SK-N-SH treated with all-trans-retinoic acid at 6 μM for 48 hours (cell line): ENCODE measurements around the gene IQCH.

Experiments used
- ATAC-seq: fragments of 200-7000 bp; cut with Tn5 transposase; 3 replicates; pipeline ENCODE4 v1.9.1; 2020; ENCODE audit warnings: mild to moderate bottlenecking, moderate library complexity
- ARNTL ChIP-seq: fragments of 450-650 bp; formaldehyde crosslinking; IDR thresholded peaks from 2 replicates; pipeline ENCODE4 v1.5.0; 2020; ENCODE audit warnings: low read depth, mild to moderate bottlenecking, moderate library complexity, borderline replicate concordance
- BACH2 ChIP-seq: fragments of 250-450 bp; sonication (Bioruptor Pico); IDR thresholded peaks from 2 replicates; pipeline ENCODE4 v1.9.0; 2021; ENCODE audit warnings: mild to moderate bottlenecking, borderline replicate concordance
- CSDC2 ChIP-seq: fragments of 250-450 bp; sonication (Bioruptor Pico); IDR thresholded peaks from 2 replicates; pipeline ENCODE4 v1.5.0; 2020; ENCODE audit warnings: mild to moderate bottlenecking, moderate library complexity
- ESRRG ChIP-seq: fragments of 250-450 bp; sonication (Bioruptor Pico); IDR thresholded peaks from 2 replicates; pipeline ENCODE4 v1.6.1; 2021; ENCODE audit warnings: mild to moderate bottlenecking
- GLIS3 ChIP-seq: fragments of 250-450 bp; sonication (Bioruptor Pico); IDR thresholded peaks from 2 replicates; pipeline ENCODE4 v1.5.0; 2020; ENCODE audit warnings: mild to moderate bottlenecking, moderate library complexity
- ISL1 ChIP-seq: fragments of 250-450 bp; sonication (Bioruptor Pico); IDR thresholded peaks from 2 replicates; pipeline ENCODE4 v2.1.2; 2022; ENCODE audit warnings: mild to moderate bottlenecking, moderate library complexity
- OSR1 ChIP-seq: fragments of 250-450 bp; sonication (Bioruptor Pico); IDR thresholded peaks from 2 replicates; pipeline ENCODE4 v1.8.0; 2022; ENCODE audit warnings: moderate library complexity, mild to moderate bottlenecking, inconsistent platforms
- RARB ChIP-seq: fragments of 250-450 bp; sonication (Bioruptor Pico); IDR thresholded peaks from 2 replicates; pipeline ENCODE4 v1.8.0; 2021; ENCODE audit warnings: mild to moderate bottlenecking, moderate library complexity
- SNAI2 ChIP-seq: fragments of 250-450 bp; sonication (Bioruptor Pico); IDR thresholded peaks from 2 replicates; pipeline ENCODE4 v1.5.0; 2020; ENCODE audit warnings: mild to moderate bottlenecking, moderate library complexity
- TCF4 ChIP-seq: fragments of 250-450 bp; sonication (Bioruptor Pico); IDR thresholded peaks from 2 replicates; pipeline ENCODE4 v1.8.0; 2021; ENCODE audit warnings: mild to moderate bottlenecking, moderate library complexity, borderline replicate concordance
- TOX ChIP-seq: fragments of 250-450 bp; sonication (Bioruptor Pico); IDR thresholded peaks from 2 replicates; pipeline ENCODE4 v1.8.0; 2021; ENCODE audit warnings: mild to moderate bottlenecking, moderate library complexity, borderline replicate concordance
- ZC3H10 ChIP-seq: fragments of 250-450 bp; sonication (Bioruptor Pico); IDR thresholded peaks from 2 replicates; pipeline ENCODE4 v1.5.1; 2021; ENCODE audit warnings: mild to moderate bottlenecking, moderate library complexity
- ZFP3 ChIP-seq: fragments of 250-450 bp; sonication (Bioruptor Pico); IDR thresholded peaks from 2 replicates; pipeline ENCODE4 v1.5.0; 2020; ENCODE audit warnings: mild to moderate bottlenecking, moderate library complexity
- ZNF70 ChIP-seq: fragments of 450-650 bp; formaldehyde crosslinking; IDR thresholded peaks from 2 replicates; pipeline ENCODE4 v1.5.0; 2020; ENCODE audit warnings: mild to moderate bottlenecking, moderate library complexity
- ZNF8 ChIP-seq: fragments of 450-650 bp; formaldehyde crosslinking; IDR thresholded peaks from 2 replicates; pipeline ENCODE4 v1.5.0; 2020; ENCODE audit warnings: mild to moderate bottlenecking, moderate library complexity
- TF ChIP-seq, protein P1 (sequence below): fragments of 250-450 bp; sonication (Bioruptor Pico); IDR thresholded peaks from 2 replicates; pipeline ENCODE4 v1.5.1; 2021; ENCODE audit warnings: mild to moderate bottlenecking, moderate library complexity
- TF ChIP-seq, protein P2 (sequence below): fragments of 250-450 bp; sonication (Bioruptor Pico); IDR thresholded peaks from 2 replicates; pipeline ENCODE4 v1.8.0; 2020; ENCODE audit warnings: mild to moderate bottlenecking, moderate library complexity, borderline replicate concordance
- TF ChIP-seq, protein P3 (sequence below): fragments of 250-450 bp; sonication (Bioruptor Pico); IDR thresholded peaks from 2 replicates; pipeline ENCODE4 v1.5.1; 2020; ENCODE audit warnings: low read depth, mild to moderate bottlenecking, moderate library complexity
- TF ChIP-seq, protein P4 (sequence below): fragments of 250-450 bp; sonication (Bioruptor Pico); IDR thresholded peaks from 2 replicates; pipeline ENCODE4 v1.8.0; 2021; ENCODE audit warnings: low read depth, mild to moderate bottlenecking, moderate library complexity, borderline replicate concordance

Gene IQCH

DNA sequence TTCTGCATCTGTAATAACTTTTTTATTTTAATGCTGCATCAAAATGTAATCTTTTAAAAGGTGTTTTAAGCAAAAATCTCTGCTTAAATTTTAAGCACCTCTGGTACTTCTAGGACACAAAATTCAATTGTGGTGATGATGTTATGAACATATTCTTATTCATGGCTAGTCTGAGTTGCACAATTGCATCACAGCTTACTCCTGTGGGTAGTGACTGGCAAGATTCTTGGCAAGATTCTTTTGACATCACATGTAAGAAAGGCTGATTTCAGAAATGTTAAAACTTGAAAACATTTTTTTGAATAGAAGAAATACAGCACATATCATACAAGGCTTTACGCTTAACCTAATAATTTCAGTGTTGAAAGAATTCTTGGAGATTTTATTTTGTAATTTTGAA is 35.7 kb downstream of the IQCH start (continued):
- TF ChIP-seq ARNTL (CRISPR knock-in tag) (no peak), SNAI2 (CRISPR knock-in tag) (no peak), ISL1 (CRISPR knock-in tag) (no peak), GLIS3 (CRISPR knock-in tag) (no peak)
- TF ChIP-seq, protein P1, sequence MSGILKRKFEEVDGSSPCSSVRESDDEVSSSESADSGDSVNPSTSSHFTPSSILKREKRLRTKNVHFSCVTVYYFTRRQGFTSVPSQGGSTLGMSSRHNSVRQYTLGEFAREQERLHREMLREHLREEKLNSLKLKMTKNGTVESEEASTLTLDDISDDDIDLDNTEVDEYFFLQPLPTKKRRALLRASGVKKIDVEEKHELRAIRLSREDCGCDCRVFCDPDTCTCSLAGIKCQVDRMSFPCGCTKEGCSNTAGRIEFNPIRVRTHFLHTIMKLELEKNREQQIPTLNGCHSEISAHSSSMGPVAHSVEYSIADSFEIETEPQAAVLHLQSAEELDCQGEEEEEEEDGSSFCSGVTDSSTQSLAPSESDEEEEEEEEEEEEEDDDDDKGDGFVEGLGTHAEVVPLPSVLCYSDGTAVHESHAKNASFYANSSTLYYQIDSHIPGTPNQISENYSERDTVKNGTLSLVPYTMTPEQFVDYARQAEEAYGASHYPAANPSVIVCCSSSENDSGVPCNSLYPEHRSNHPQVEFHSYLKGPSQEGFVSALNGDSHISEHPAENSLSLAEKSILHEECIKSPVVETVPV = no peak
- TF ChIP-seq, all 23 proteins: peak for 0

DNA sequence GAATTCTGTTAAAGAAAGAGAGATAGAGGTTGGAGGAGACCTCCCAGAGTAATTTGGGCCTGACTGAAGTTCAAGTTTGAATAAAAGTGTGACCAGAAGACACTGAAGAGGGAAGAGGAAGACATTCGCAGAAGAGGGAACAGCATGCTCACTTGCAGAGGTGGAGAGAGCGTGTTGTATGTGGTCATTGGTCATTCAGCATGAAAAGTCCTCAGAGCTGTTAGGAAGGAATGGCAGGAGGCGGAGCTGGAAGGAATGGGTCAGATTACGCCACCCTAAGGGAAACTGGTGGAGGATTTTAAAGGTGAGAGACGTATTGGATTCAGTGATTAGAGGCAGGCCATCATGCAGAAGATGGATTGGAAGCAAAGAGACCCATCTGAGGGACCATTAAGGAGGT is 41.6 kb downstream of the IQCH start:
- ATAC-seq = no peak
- TF ChIP-seq ZC3H10 (no peak), ZNF70 (CRISPR knock-in tag) (no peak), SNAI2 (CRISPR knock-in tag) (no peak), TCF4 (no peak), RARB (CRISPR knock-in tag) (no peak), GLIS3 (CRISPR knock-in tag) (no peak), ZFP3 (CRISPR knock-in tag) (no peak), ISL1 (CRISPR knock-in tag) (no peak), TOX (CRISPR knock-in tag) (no peak), CSDC2 (CRISPR knock-in tag) (no peak), ZNF8 (CRISPR knock-in tag) (no peak), BACH2 (CRISPR knock-in tag) (no peak), ESRRG (CRISPR knock-in tag) (no peak), OSR1 (CRISPR knock-in tag) (no peak), ARNTL (CRISPR knock-in tag) (no peak)
- TF ChIP-seq, protein P2, sequence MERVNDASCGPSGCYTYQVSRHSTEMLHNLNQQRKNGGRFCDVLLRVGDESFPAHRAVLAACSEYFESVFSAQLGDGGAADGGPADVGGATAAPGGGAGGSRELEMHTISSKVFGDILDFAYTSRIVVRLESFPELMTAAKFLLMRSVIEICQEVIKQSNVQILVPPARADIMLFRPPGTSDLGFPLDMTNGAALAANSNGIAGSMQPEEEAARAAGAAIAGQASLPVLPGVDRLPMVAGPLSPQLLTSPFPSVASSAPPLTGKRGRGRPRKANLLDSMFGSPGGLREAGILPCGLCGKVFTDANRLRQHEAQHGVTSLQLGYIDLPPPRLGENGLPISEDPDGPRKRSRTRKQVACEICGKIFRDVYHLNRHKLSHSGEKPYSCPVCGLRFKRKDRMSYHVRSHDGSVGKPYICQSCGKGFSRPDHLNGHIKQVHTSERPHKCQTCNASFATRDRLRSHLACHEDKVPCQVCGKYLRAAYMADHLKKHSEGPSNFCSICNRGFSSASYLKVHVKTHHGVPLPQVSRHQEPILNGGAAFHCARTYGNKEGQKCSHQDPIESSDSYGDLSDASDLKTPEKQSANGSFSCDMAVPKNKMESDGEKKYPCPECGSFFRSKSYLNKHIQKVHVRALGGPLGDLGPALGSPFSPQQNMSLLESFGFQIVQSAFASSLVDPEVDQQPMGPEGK = no peak
- TF ChIP-seq, protein P1 = no peak
- TF ChIP-seq, protein P3, sequence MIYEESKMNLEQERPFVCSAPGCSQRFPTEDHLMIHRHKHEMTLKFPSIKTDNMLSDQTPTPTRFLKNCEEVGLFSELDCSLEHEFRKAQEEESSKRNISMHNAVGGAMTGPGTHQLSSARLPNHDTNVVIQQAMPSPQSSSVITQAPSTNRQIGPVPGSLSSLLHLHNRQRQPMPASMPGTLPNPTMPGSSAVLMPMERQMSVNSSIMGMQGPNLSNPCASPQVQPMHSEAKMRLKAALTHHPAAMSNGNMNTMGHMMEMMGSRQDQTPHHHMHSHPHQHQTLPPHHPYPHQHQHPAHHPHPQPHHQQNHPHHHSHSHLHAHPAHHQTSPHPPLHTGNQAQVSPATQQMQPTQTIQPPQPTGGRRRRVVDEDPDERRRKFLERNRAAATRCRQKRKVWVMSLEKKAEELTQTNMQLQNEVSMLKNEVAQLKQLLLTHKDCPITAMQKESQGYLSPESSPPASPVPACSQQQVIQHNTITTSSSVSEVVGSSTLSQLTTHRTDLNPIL = no peak
- TF ChIP-seq, protein P4, sequence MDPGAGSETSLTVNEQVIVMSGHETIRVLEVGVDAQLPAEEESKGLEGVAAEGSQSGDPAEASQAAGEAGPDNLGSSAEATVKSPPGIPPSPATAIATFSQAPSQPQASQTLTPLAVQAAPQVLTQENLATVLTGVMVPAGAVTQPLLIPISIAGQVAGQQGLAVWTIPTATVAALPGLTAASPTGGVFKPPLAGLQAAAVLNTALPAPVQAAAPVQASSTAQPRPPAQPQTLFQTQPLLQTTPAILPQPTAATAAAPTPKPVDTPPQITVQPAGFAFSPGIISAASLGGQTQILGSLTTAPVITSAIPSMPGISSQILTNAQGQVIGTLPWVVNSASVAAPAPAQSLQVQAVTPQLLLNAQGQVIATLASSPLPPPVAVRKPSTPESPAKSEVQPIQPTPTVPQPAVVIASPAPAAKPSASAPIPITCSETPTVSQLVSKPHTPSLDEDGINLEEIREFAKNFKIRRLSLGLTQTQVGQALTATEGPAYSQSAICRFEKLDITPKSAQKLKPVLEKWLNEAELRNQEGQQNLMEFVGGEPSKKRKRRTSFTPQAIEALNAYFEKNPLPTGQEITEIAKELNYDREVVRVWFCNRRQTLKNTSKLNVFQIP (CRISPR knock-in tag) = no peak

DNA sequence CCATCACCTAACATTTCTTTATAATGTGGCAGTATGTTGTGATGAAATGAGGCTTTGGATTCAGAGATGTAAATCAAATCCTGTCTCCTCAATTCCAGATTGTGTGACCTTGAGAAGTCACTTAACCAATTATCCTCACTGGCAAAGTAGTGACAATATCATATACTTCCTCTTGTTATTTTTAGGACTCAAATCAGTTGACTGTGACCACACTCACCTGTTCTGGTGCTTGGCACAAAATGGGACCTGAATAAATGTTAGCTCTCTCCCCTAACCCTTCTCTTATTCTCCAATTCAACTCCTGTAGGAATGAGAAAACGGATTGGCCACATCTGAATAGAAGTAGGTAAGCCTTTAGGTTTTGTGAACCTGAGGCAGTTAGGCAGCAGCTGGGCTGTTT is 42.1 kb downstream of the IQCH start:
- no peak for ATAC-seq
- TF ChIP-seq TCF4 = no peak
- TF ChIP-seq, protein P2 = no peak
